Effector memory CD8-positive, alpha-beta T cell (primary cell): ENCODE results near the gene KCNK13.

Experiments used
- ATAC-seq: fragments of 150-1000 bp; cut with Tn5 transposase; replicated peaks from 2 replicates; pipeline ENCODE4 v1.10.0; 2021; ENCODE audit warnings: mild to moderate bottlenecking, moderate library complexity
- DNase-seq, 3 experiments: peaks; one replicate each; pipeline ENCODE4 v3.0.0; 2021
- H3K27ac Mint-ChIP-seq, 2 donors: one replicate each; pipeline ENCODE4 v1.8.0; 2022; ENCODE audit warnings: mild to moderate bottlenecking in 2 of 2, mixed read lengths in 2 of 2, moderate library complexity in 2 of 2
- H3K27me3 Mint-ChIP-seq, 2 donors: one replicate each; pipeline ENCODE4 v1.8.0; 2022; ENCODE audit warnings: mixed read lengths in 2 of 2
- H3K36me3 Mint-ChIP-seq: one replicate; pipeline ENCODE4 v1.8.0; 2022; ENCODE audit warnings: mild to moderate bottlenecking, moderate library complexity, mixed read lengths; ENCODE audit not compliant: insufficient read depth
- H3K4me1 Mint-ChIP-seq, 2 donors: one replicate each; pipeline ENCODE4 v1.8.0; 2022; ENCODE audit warnings: low read depth in 2 of 2, mixed read lengths in 2 of 2
- H3K4me3 Mint-ChIP-seq, 2 donors: one replicate each; pipeline ENCODE4 v1.8.0; 2022; ENCODE audit warnings: mild to moderate bottlenecking in 2 of 2, mixed read lengths in 2 of 2, moderate library complexity in 2 of 2
- H3K9me3 Mint-ChIP-seq, 2 donors: one replicate each; pipeline ENCODE4 v1.8.0; 2022; ENCODE audit warnings: mixed read lengths in 2 of 2

The KCNK13 gene

GRCh38 chr14:90045616-90046015, 16.2 kb upstream of the KCNK13 start:
- DNase-seq (no peak), ATAC-seq (no peak)
- H3K4me1 Mint-ChIP-seq, result no peaks in the 10 kb centered on the region
- H3K4me3 Mint-ChIP-seq, result no peak overlapping the region
- H3K36me3 Mint-ChIP-seq, result peaks cover 12% of the 10 kb centered on the region
- H3K9me3 Mint-ChIP-seq, result no peaks in the 10 kb centered on the region
- H3K27ac Mint-ChIP-seq, result no peak overlapping the region
- H3K27me3 Mint-ChIP-seq, result peaks cover 2 to 5% of the 10 kb centered on the region in 2 donors

GRCh38 chr14:90049390-90049789, 12.4 kb upstream of the KCNK13 start:
- ATAC-seq (no peak), DNase-seq (no peak)

GRCh38 chr14:90050271-90050670, 11.5 kb upstream of the KCNK13 start:
- no peak overlapping the region for H3K4me3 Mint-ChIP-seq
- no peaks in the 10 kb centered on the region for H3K4me1 Mint-ChIP-seq
- no peak for DNase-seq
- H3K27ac Mint-ChIP-seq, result no peak overlapping the region
- ATAC-seq, result no peak
- H3K36me3 Mint-ChIP-seq, result peaks cover 7% of the 10 kb centered on the region
- H3K27me3 Mint-ChIP-seq, result peaks cover 45 to 49% of the 10 kb centered on the region in 2 donors
- H3K9me3 Mint-ChIP-seq, result no peaks in the 10 kb centered on the region

More at GRCh38 chr14:90049390-90049789, 12.4 kb upstream of the KCNK13 start:
- peaks cover 36 to 40% of the 10 kb centered on the region in 2 donors for H3K27me3 Mint-ChIP-seq
- H3K9me3 Mint-ChIP-seq, result no peaks in the 10 kb centered on the region
- H3K4me3 Mint-ChIP-seq, result no peak overlapping the region
- peaks cover 7% of the 10 kb centered on the region for H3K36me3 Mint-ChIP-seq
- H3K4me1 Mint-ChIP-seq, result no peaks in the 10 kb centered on the region
- H3K27ac Mint-ChIP-seq, result no peak overlapping the region

- Mint-ChIP-seq H3K36me3 (no peaks in the 10 kb centered on the region), H3K9me3 (no peaks in the 10 kb centered on the region), H3K27ac (no peak overlapping the region), H3K27me3 (peaks cover 55 to 75% of the 10 kb centered on the region in 2 donors), H3K4me3 (no peak overlapping the region), H3K4me1 (no peaks in the 10 kb centered on the region)
- no peak for DNase-seq
- no peak for ATAC-seq
These were observed 8.8 kb upstream of the KCNK13 start for GRCh38 chr14:90053044-90053443.

GRCh38 chr14:90054803-90055202, 7.0 kb upstream of the KCNK13 start:
- Mint-ChIP-seq H3K27me3 (peaks cover 68 to 89% of the 10 kb centered on the region in 2 donors), H3K4me3 (no peak overlapping the region), H3K27ac (no peak overlapping the region), H3K9me3 (no peaks in the 10 kb centered on the region), H3K4me1 (peaks cover 6 to 7% of the 10 kb centered on the region in 2 donors), H3K36me3 (no peaks in the 10 kb centered on the region)
- ATAC-seq, result no peak
- DNase-seq, result no peak

GRCh38 chr14:90056826-90057225, 5.0 kb upstream of the KCNK13 start:
- H3K9me3 Mint-ChIP-seq, result no peaks in the 10 kb centered on the region
- no peak for DNase-seq
- H3K4me3 Mint-ChIP-seq, result no peak overlapping the region
- H3K36me3 Mint-ChIP-seq, result no peaks in the 10 kb centered on the region
- H3K27ac Mint-ChIP-seq, result no peak overlapping the region
- no peak for ATAC-seq
- peaks cover 56 to 84% of the 10 kb centered on the region in 2 donors for H3K27me3 Mint-ChIP-seq
- peaks cover 7 to 11% of the 10 kb centered on the region in 2 donors for H3K4me1 Mint-ChIP-seq

- Mint-ChIP-seq H3K36me3 (no peaks in the 10 kb centered on the region), H3K4me3 (peak overlapping the region; percentile 56 to 76), H3K27me3 (peaks cover 55 to 84% of the 10 kb centered on the region in 2 donors), H3K9me3 (no peaks in the 10 kb centered on the region), H3K27ac (no peak overlapping the region), H3K4me1 (peaks cover 19 to 21% of the 10 kb centered on the region in 2 donors)
- DNase-seq, result no peak
- no peak for ATAC-seq
These were observed 2.8 kb upstream of the KCNK13 start for GRCh38 chr14:90058876-90059458.

- H3K9me3 Mint-ChIP-seq, result no peaks in the 10 kb centered on the region
- H3K36me3 Mint-ChIP-seq, result no peaks in the 10 kb centered on the region
- ATAC-seq (peak; percentile 68), DNase-seq (peak in 1 of 3 experiments; percentile 12)
- no peak overlapping the region for H3K27ac Mint-ChIP-seq
- peaks cover 19 to 21% of the 10 kb centered on the region in 2 donors for H3K4me1 Mint-ChIP-seq
- H3K27me3 Mint-ChIP-seq, result peaks cover 55 to 84% of the 10 kb centered on the region in 2 donors
- peak overlapping the region; percentile 56 to 76 for H3K4me3 Mint-ChIP-seq
These were observed 1.4 kb upstream of the KCNK13 start for GRCh38 chr14:90060312-90060964.

- H3K4me1 Mint-ChIP-seq, result peaks cover 19 to 21% of the 10 kb centered on the region in 2 donors
- ATAC-seq (no peak), DNase-seq (no peak)
These were observed 669 bp upstream of the KCNK13 start for GRCh38 chr14:90060965-90061684.

GRCh38 chr14:90062127-90062794, 467 bp downstream of the KCNK13 start:
- Mint-ChIP-seq H3K27me3 (peaks cover 49 to 76% of the 10 kb centered on the region in 2 donors), H3K36me3 (no peaks in the 10 kb centered on the region), H3K9me3 (no peaks in the 10 kb centered on the region), H3K4me1 (peaks cover 19 to 21% of the 10 kb centered on the region in 2 donors), H3K4me3 (peak overlapping the region; percentile 76 to 80), H3K27ac (no peak overlapping the region)
- ATAC-seq, result no peak
- no peak for DNase-seq

More at GRCh38 chr14:90060965-90061684, 669 bp upstream of the KCNK13 start:
- Mint-ChIP-seq H3K9me3 (no peaks in the 10 kb centered on the region), H3K36me3 (no peaks in the 10 kb centered on the region), H3K27me3 (peaks cover 50 to 80% of the 10 kb centered on the region in 2 donors), H3K4me3 (peak overlapping the region; percentile 56 to 76), H3K27ac (no peak overlapping the region)

- Mint-ChIP-seq H3K4me3 (peak overlapping the region; percentile 76 to 80), H3K36me3 (no peaks in the 10 kb centered on the region), H3K27me3 (peaks cover 53 to 77% of the 10 kb centered on the region in 2 donors), H3K4me1 (peaks cover 19 to 21% of the 10 kb centered on the region in 2 donors), H3K9me3 (no peaks in the 10 kb centered on the region), H3K27ac (no peak overlapping the region)
- DNase-seq (no peak), ATAC-seq (no peak)
These were observed 1.2 kb downstream of the KCNK13 start for GRCh38 chr14:90062822-90063539.

GRCh38 chr14:90072350-90072749, 10.6 kb downstream of the KCNK13 start:
- no peaks in the 10 kb centered on the region for H3K4me1 Mint-ChIP-seq
- DNase-seq (no peak), ATAC-seq (no peak)
- H3K4me3 Mint-ChIP-seq, result no peak overlapping the region
- no peak overlapping the region for H3K27ac Mint-ChIP-seq
- H3K9me3 Mint-ChIP-seq, result no peaks in the 10 kb centered on the region
- H3K36me3 Mint-ChIP-seq, result no peaks in the 10 kb centered on the region
- peaks cover 47 to 55% of the 10 kb centered on the region in 2 donors for H3K27me3 Mint-ChIP-seq

GRCh38 chr14:90079576-90079975, 17.8 kb downstream of the KCNK13 start:
- H3K9me3 Mint-ChIP-seq, result no peaks in the 10 kb centered on the region
- no peaks in the 10 kb centered on the region for H3K36me3 Mint-ChIP-seq
- ATAC-seq (no peak), DNase-seq (no peak)
- peaks cover 53 to 66% of the 10 kb centered on the region in 2 donors for H3K27me3 Mint-ChIP-seq
- no peak overlapping the region for H3K27ac Mint-ChIP-seq
- no peak overlapping the region for H3K4me3 Mint-ChIP-seq
- H3K4me1 Mint-ChIP-seq, result no peaks in the 10 kb centered on the region
